GM06990 (cell line): ENCODE data around the gene RBM44.
"Not testable (repeated sequence)": the region's sequence is repeated elsewhere in the genome, so short reads cannot be mapped to it uniquely, and the experiment has no call there.

ENCODE experiments used
- DNase-seq: peaks from one replicate; pipeline ENCODE4 v3.0.0-alpha.2; 2011; ENCODE audit not compliant: insufficient read length; ENCODE audit errors: extremely low read depth
- H3K27me3 ChIP-seq: replicated peaks from 2 replicates; pipeline ENCODE4 v1.6.0; 2011; ENCODE audit warnings: low read length; ENCODE audit not compliant: control insufficient read depth, insufficient read depth
- H3K36me3 ChIP-seq: 2 replicates; pipeline ENCODE4 v1.5.1; 2011; ENCODE audit warnings: low read length; ENCODE audit not compliant: control insufficient read depth, insufficient read depth
- H3K4me3 ChIP-seq: replicated peaks from 2 replicates; pipeline ENCODE4 v1.5.1; 2011; ENCODE audit warnings: low read depth, mild to moderate bottlenecking, control low read depth, low read length
- CTCF ChIP-seq: IDR thresholded peaks from 2 replicates; pipeline ENCODE4 v1.5.1; 2011; ENCODE audit warnings: low read length, control low read depth, mild to moderate bottlenecking, inconsistent platforms; ENCODE audit not compliant: insufficient read depth, poor library complexity, severe bottlenecking

RBM44 gene

GRCh38 chr2:237864444-237864931, 65.9 kb downstream of the RBM44 start:
- Histone ChIP-seq H3K27me3 (no peaks in the 10 kb centered on the region; the same call in 1 of the 2 replicates), H3K4me3 (no peak overlapping the region), H3K36me3 (no peaks in the 10 kb centered on the region)
- TF ChIP-seq CTCF: no peak
- no peak for DNase-seq

GRCh38 chr2:237864940-237865622, 66.5 kb downstream of the RBM44 start:
- no peak for DNase-seq
- Histone ChIP-seq H3K27me3 (no peaks in the 10 kb centered on the region; the same call in 1 of the 2 replicates), H3K36me3 (no peaks in the 10 kb centered on the region), H3K4me3 (no peak overlapping the region)
- TF ChIP-seq CTCF: no peak

GRCh38 chr2:237865623-237866041, 67.1 kb downstream of the RBM44 start:
- no peak for DNase-seq
- H3K4me3 ChIP-seq: no peak overlapping the region
- H3K36me3 ChIP-seq: no peaks in the 10 kb centered on the region
- no peak for TF ChIP-seq CTCF
- no peaks in the 10 kb centered on the region; the same call in 1 of the 2 replicates for H3K27me3 ChIP-seq

GRCh38 chr2:237866101-237866621, 67.6 kb downstream of the RBM44 start:
- no peak for TF ChIP-seq CTCF
- Histone ChIP-seq H3K27me3 (no peaks in the 10 kb centered on the region; the same call in 1 of the 2 replicates), H3K36me3 (no peaks in the 10 kb centered on the region), H3K4me3 (no peak overlapping the region)
- DNase-seq: no peak

- DNase-seq: no peak
- Histone ChIP-seq H3K4me3 (no peak overlapping the region), H3K36me3 (no peaks in the 10 kb centered on the region), H3K27me3 (no peaks in the 10 kb centered on the region)
- TF ChIP-seq CTCF: no peak
These were observed 68.9 kb downstream of the RBM44 start for GRCh38 chr2:237867465-237867864.

GRCh38 chr2:237868074-237868473, 69.5 kb downstream of the RBM44 start:
- not testable (repeated sequence) for H3K27me3 ChIP-seq, H3K4me3 ChIP-seq, H3K36me3 ChIP-seq, DNase-seq
